Chondrocyte (in vitro differentiated cells): ENCODE results near the gene ADAM21. TPM values are rescaled to one million over a fixed set of nuclear protein-coding genes. Genes with fewer than 3 reads are reported as not detected.
"Not testable (repeated sequence)": the region's sequence is repeated elsewhere in the genome, so short reads cannot be mapped to it uniquely, and the experiment has no call there.

Experiments used
- DNase-seq: peaks from one replicate; pipeline ENCODE4 v3.0.0; 2021; ENCODE audit warnings: mixed read lengths, low spot score
- H3K27ac Mint-ChIP-seq: one replicate; pipeline ENCODE4 v1.8.0; 2021; ENCODE audit warnings: mild to moderate bottlenecking, moderate library complexity, mixed read lengths; ENCODE audit not compliant: unreplicated experiment
- H3K27me3 Mint-ChIP-seq: 2 replicates; pipeline ENCODE4 v1.8.0; 2021; ENCODE audit warnings: low read depth, mixed read lengths
- H3K36me3 Mint-ChIP-seq: 2 replicates; pipeline ENCODE4 v1.8.0; 2021; ENCODE audit warnings: low read depth, mixed read lengths
- H3K4me1 Mint-ChIP-seq: 2 replicates; pipeline ENCODE4 v1.8.0; 2021; ENCODE audit warnings: low read depth, mild to moderate bottlenecking, mixed read lengths
- H3K4me3 Mint-ChIP-seq: one replicate; pipeline ENCODE4 v1.8.0; 2021; ENCODE audit warnings: mild to moderate bottlenecking, moderate library complexity, mixed read lengths; ENCODE audit not compliant: unreplicated experiment
- H3K9me3 Mint-ChIP-seq: 2 replicates; pipeline ENCODE4 v1.8.0; 2021; ENCODE audit warnings: low read depth, mixed read lengths
- total RNA-seq: library from RNA; stranded (reverse); gene quantifications from 3 replicates; pipeline ENCODE4 v1.2.1, GENCODE V29; 2021
- TF ChIP-seq, protein P1 (sequence below): fragments of 200-600 bp; sonication (generic); IDR thresholded peaks from 2 replicates; pipeline ENCODE4 v1.5.0; 2021; ENCODE audit warnings: antibody characterized with exemption, mild to moderate bottlenecking, moderate library complexity

ADAM21 gene
- total RNA-seq, 1 donor from 2014 or later = 0.15 TPM

GRCh38 chr14:70472253-70473159, 20.5 kb downstream of the ADAM21 start:
- Mint-ChIP-seq H3K27me3 (no peaks in the 10 kb centered on the region), H3K4me1 (no peaks in the 10 kb centered on the region), H3K4me3 (no peak overlapping the region), H3K36me3 (peaks cover 12% of the 10 kb centered on the region), H3K27ac (no peak overlapping the region), H3K9me3 (peaks cover 5% of the 10 kb centered on the region)
- DNase-seq = no peak
- TF ChIP-seq, protein P1, sequence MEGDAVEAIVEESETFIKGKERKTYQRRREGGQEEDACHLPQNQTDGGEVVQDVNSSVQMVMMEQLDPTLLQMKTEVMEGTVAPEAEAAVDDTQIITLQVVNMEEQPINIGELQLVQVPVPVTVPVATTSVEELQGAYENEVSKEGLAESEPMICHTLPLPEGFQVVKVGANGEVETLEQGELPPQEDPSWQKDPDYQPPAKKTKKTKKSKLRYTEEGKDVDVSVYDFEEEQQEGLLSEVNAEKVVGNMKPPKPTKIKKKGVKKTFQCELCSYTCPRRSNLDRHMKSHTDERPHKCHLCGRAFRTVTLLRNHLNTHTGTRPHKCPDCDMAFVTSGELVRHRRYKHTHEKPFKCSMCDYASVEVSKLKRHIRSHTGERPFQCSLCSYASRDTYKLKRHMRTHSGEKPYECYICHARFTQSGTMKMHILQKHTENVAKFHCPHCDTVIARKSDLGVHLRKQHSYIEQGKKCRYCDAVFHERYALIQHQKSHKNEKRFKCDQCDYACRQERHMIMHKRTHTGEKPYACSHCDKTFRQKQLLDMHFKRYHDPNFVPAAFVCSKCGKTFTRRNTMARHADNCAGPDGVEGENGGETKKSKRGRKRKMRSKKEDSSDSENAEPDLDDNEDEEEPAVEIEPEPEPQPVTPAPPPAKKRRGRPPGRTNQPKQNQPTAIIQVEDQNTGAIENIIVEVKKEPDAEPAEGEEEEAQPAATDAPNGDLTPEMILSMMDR = no peak

DNA sequence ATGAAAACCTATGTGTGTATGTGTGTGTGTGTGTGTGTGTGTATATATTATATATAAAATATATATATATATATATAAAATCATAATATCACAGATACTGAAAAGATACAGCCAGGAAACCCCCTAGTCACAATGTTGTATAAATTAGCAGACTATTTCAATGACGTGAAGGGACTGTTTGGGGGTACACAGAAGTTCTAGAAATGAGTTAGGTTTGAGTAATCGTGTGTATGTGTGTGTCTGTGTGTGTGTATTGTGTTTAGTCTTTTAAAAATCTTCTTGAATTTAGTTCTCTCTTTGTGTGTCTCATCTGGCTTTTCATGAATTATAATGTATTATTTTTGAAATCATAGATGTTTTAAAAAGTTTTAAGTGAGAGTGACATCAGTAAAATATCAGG, 21.9 kb downstream of the ADAM21 start:
- DNase-seq = no peak
- TF ChIP-seq, protein P1 = no peak
- Mint-ChIP-seq H3K4me3 (no peak overlapping the region), H3K9me3 (peaks cover 7% of the 10 kb centered on the region), H3K27ac (no peak overlapping the region), H3K27me3 (no peaks in the 10 kb centered on the region), H3K36me3 (peaks cover 12% of the 10 kb centered on the region), H3K4me1 (no peaks in the 10 kb centered on the region)

DNA sequence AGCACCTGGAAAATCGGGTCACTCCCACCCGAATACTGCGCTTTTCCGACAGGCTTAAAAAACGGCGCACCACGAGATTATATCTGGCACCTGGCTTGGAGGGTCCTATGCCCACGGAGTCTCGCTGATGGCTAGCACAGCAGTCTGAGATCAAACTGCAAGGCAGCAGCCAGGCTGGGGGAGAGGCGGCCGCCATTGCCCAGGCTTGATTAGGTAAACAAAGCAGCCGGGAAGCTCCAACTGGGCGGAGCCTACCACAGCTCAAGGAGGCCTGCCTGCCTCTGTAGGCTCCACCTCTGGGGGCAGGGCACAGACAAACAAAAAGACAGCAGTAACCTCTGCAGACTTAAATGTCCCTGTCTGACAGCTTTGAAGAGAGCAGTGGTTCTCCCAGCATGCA, 23.5 kb downstream of the ADAM21 start:
- not testable (repeated sequence) for H3K4me1 Mint-ChIP-seq, H3K36me3 Mint-ChIP-seq, H3K27me3 Mint-ChIP-seq, H3K27ac Mint-ChIP-seq, DNase-seq, H3K4me3 Mint-ChIP-seq
- H3K9me3 Mint-ChIP-seq = peaks cover 14% of the 10 kb centered on the region

DNA sequence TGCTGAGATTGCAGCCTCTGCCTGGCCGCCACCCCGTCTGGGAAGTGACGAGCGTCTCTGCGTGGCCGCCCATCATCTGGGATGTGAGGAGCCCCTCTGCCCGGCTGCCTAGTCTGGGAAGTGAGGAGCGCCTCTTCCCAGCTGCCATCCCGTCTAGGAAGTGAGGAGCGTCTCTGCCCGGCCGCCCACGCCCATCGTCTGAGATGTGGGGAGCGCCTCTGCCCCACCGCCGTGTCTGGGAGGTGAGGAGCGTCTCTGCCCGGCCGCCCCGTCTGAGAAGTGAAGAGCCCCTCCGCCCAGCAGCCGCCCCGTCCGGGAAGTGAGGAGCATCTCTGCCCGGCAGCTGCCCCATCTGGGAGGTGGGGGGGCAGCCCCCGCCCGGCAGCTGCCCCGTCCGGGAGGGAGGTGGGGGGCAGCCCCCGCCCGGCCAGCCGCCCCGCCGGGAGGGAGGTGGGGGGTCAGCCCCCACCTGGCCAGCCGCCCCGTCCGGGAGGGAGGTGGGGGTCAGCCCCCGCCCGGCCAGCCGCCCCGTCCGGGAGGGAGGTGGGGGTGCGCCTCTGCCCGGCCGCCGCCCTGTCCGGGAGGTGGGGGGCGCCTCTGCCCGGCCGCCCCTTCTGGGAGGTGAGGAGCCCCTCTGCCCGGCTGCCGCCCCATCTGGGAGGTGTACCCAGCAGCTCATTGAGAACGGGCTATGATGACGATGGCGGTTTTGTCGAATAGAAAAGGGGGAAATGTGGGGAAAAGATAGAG, 25.6 kb downstream of the ADAM21 start:
- H3K27me3 Mint-ChIP-seq, H3K4me3 Mint-ChIP-seq, H3K36me3 Mint-ChIP-seq, H3K27ac Mint-ChIP-seq, H3K4me1 Mint-ChIP-seq: not testable (repeated sequence)
- DNase-seq = peak; percentile 79
- H3K9me3 Mint-ChIP-seq = peaks cover 14% of the 10 kb centered on the region

- peaks cover 36% of the 10 kb centered on the region for H3K9me3 Mint-ChIP-seq
- TF ChIP-seq, protein P1 = no peak
- H3K27ac Mint-ChIP-seq = no peak overlapping the region
- no peaks in the 10 kb centered on the region for H3K4me1 Mint-ChIP-seq
- no peak for DNase-seq
- H3K36me3 Mint-ChIP-seq = peaks cover 20% of the 10 kb centered on the region
- H3K27me3 Mint-ChIP-seq = no peaks in the 10 kb centered on the region
- H3K4me3 Mint-ChIP-seq = no peak overlapping the region
Measured at GRCh38 chr14:70489579-70490200, 37.7 kb downstream of the ADAM21 start.

- TF ChIP-seq, protein P1 = no peak
- Mint-ChIP-seq H3K9me3 (peaks cover 40% of the 10 kb centered on the region), H3K27ac (no peak overlapping the region), H3K27me3 (no peaks in the 10 kb centered on the region), H3K4me1 (no peaks in the 10 kb centered on the region), H3K4me3 (no peak overlapping the region), H3K36me3 (peaks cover 24% of the 10 kb centered on the region)
- DNase-seq = no peak
Measured at GRCh38 chr14:70498191-70498590, 46.2 kb downstream of the ADAM21 start.
